ENCODE measurements around the gene ATP2B1. TPM values are rescaled to one million over a fixed set of nuclear protein-coding genes. Genes with fewer than 3 reads are reported as not detected.

ATP2B1 gene
- total RNA-seq, 1 experiment from 2014 or later, result 20.6 TPM

GRCh38 chr12:89692439-89692838 is 16.2 kb downstream of the ATP2B1 start:
- H3K36me3 Mint-ChIP-seq (ENCODE audit: insufficient read depth in 1 of 3, low read depth in 3 of 3), result no peaks in the 10 kb centered on the region
- Histone ChIP-seq H2BK5ac (ENCODE audit: insufficient read length, low read length) (no peak overlapping the region), H4K5ac (ENCODE audit: insufficient read length, low read depth, low read length) (no peak overlapping the region), H4K91ac (ENCODE audit: insufficient read length, low read depth, low read length) (no peak overlapping the region), H3K18ac (ENCODE audit: insufficient read length, low read depth, low read length) (no peak overlapping the region), H3K23me2 (ENCODE audit: insufficient read length, low read depth, low read length, poor library complexity, severe bottlenecking) (no peaks in the 10 kb centered on the region), H3T11ph (ENCODE audit: low read length) (no peak overlapping the region), H3K79me1 (ENCODE audit: insufficient read depth, low read depth, low read length, poor library complexity, severe bottlenecking) (no peaks in the 10 kb centered on the region), H3K4me2 (ENCODE audit: insufficient read depth, insufficient read length, low read length) (no peak overlapping the region), H3K27me3 (ENCODE audit: insufficient read depth, low read length) (no peaks in the 10 kb centered on the region), H3K27ac (ENCODE audit: insufficient read length, low read depth, low read length) (no peak overlapping the region), H3K56ac (ENCODE audit: insufficient read length, low read depth, low read length) (no peak overlapping the region), H2AFZ (ENCODE audit: low read length) (no peak overlapping the region), H2BK12ac (ENCODE audit: insufficient read length, low read depth, low read length) (no peak overlapping the region), H2BK20ac (ENCODE audit: low read depth, low read length, poor library complexity, severe bottlenecking) (no peak overlapping the region), H3K9ac (ENCODE audit: extremely low read depth, insufficient read length, low read length) (no peak overlapping the region), H3K4ac (ENCODE audit: low read depth, low read length) (no peak overlapping the region), H4K20me1 (ENCODE audit: control insufficient read depth, insufficient read depth, insufficient read length) (no peaks in the 10 kb centered on the region), H3K9me3 (ENCODE audit: control insufficient read depth, low read depth, low read length) (no peaks in the 10 kb centered on the region), H3K4me1 (ENCODE audit: insufficient read depth, low read length) (no peaks in the 10 kb centered on the region; the same call in 1 of the 2 replicates), H4K8ac (replicated peaks; ENCODE audit: insufficient read length, low read depth, low read length) (no peak overlapping the region), H2AK5ac (ENCODE audit: insufficient read length, low read length) (no peak overlapping the region), H3K14ac (ENCODE audit: insufficient read depth, low read length) (no peak overlapping the region), H2BK120ac (ENCODE audit: low read depth, low read length, poor library complexity, severe bottlenecking) (no peak overlapping the region), H3K23ac (ENCODE audit: insufficient read length, low read depth, low read length) (no peak overlapping the region), H3K79me2 (ENCODE audit: insufficient read depth, low read length) (no peaks in the 10 kb centered on the region; the same call in 1 of the 2 replicates), H2BK15ac (ENCODE audit: low read depth, low read length) (no peak overlapping the region)
- TF ChIP-seq, protein P1, sequence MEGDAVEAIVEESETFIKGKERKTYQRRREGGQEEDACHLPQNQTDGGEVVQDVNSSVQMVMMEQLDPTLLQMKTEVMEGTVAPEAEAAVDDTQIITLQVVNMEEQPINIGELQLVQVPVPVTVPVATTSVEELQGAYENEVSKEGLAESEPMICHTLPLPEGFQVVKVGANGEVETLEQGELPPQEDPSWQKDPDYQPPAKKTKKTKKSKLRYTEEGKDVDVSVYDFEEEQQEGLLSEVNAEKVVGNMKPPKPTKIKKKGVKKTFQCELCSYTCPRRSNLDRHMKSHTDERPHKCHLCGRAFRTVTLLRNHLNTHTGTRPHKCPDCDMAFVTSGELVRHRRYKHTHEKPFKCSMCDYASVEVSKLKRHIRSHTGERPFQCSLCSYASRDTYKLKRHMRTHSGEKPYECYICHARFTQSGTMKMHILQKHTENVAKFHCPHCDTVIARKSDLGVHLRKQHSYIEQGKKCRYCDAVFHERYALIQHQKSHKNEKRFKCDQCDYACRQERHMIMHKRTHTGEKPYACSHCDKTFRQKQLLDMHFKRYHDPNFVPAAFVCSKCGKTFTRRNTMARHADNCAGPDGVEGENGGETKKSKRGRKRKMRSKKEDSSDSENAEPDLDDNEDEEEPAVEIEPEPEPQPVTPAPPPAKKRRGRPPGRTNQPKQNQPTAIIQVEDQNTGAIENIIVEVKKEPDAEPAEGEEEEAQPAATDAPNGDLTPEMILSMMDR (conservative IDR thresholded peaks at IDR 0.05), result no peak
- no peak overlapping the region for H3K27ac Mint-ChIP-seq
- no peaks in the 10 kb centered on the region for H3K27me3 Mint-ChIP-seq (ENCODE audit: low read depth)
- no peaks in the 10 kb centered on the region for H3K4me1 Mint-ChIP-seq
- DNase-seq, result no peak
- no CpG with 5 or more reads among the region's 1 CpG for WGBS (ENCODE audit: extremely low coverage, insufficient read length, low lambda C conversion rate)
- no peaks in the 10 kb centered on the region for H3K9me3 Mint-ChIP-seq
- H3K4me3 Mint-ChIP-seq, result no peak overlapping the region
